ENCODE results near the gene ADGRV1. TPM values are rescaled to one million over a fixed set of nuclear protein-coding genes. Genes with fewer than 3 reads are reported as not detected.

The ADGRV1 gene
- total RNA-seq, 1 experiment from 2014 or later: 6.8 TPM

- no peaks in the 10 kb centered on the region for H3K9me3 ChIP-seq (ENCODE audit: low read depth, low read length, poor library complexity, severe bottlenecking)
- H3K27me3 ChIP-seq (replicated peaks; ENCODE audit: insufficient read depth, low read depth, low read length, poor library complexity): no peaks in the 10 kb centered on the region
- peaks cover 11% of the 10 kb centered on the region for H3K4me1 ChIP-seq (ENCODE audit: insufficient read depth, low read length, poor library complexity, severe bottlenecking)
- CTCF ChIA-PET: no interaction called here
- intact Hi-C loops (cut with micrococcal nuclease; ENCODE audit: unreplicated experiment): no loop called here
- H3K4me3 ChIP-seq (ENCODE audit: low read depth, low read length, poor library complexity, severe bottlenecking): no peak overlapping the region
- TF ChIP-seq EZH2 (IDR thresholded peaks at IDR 0.05; ENCODE audit: borderline replicate concordance, low read depth, low read length, poor library complexity, severe bottlenecking) (no peak), CTCF (conservative IDR thresholded peaks at IDR 0.05; ENCODE audit: low read depth, low read length) (no peak)
- no peak for DNase-seq (ENCODE audit: low spot score)
- no peak overlapping the region for H3K27ac ChIP-seq (ENCODE audit: low read depth, low read length, poor library complexity, severe bottlenecking)
- BruUV-seq (replicated peaks): no TSS peak
- no peaks in the 10 kb centered on the region for H3K36me3 ChIP-seq (ENCODE audit: insufficient read depth, low read length, poor library complexity, severe bottlenecking)
- POLR2A ChIA-PET (ENCODE audit: low non-redundant PET): no interaction called here
Measured at GRCh38 chr5:90875456-90875855, 316.9 kb downstream of the ADGRV1 start.

- H3K27ac ChIP-seq (ENCODE audit: low read depth, low read length, poor library complexity, severe bottlenecking): no peak overlapping the region
- no peaks in the 10 kb centered on the region for H3K9me3 ChIP-seq (ENCODE audit: low read depth, low read length, poor library complexity, severe bottlenecking)
- peaks cover 9% of the 10 kb centered on the region for H3K4me1 ChIP-seq (ENCODE audit: insufficient read depth, low read length, poor library complexity, severe bottlenecking)
- intact Hi-C loops (cut with micrococcal nuclease; ENCODE audit: unreplicated experiment): no loop called here
- TF ChIP-seq EZH2 (IDR thresholded peaks at IDR 0.05; ENCODE audit: borderline replicate concordance, low read depth, low read length, poor library complexity, severe bottlenecking) (no peak), CTCF (conservative IDR thresholded peaks at IDR 0.05; ENCODE audit: low read depth, low read length) (no peak)
- BruUV-seq (replicated peaks): no TSS peak
- H3K27me3 ChIP-seq (replicated peaks; ENCODE audit: insufficient read depth, low read depth, low read length, poor library complexity): no peaks in the 10 kb centered on the region
- ChIA-PET CTCF (no interaction called here), POLR2A (ENCODE audit: low non-redundant PET) (no interaction called here)
- H3K36me3 ChIP-seq (ENCODE audit: insufficient read depth, low read length, poor library complexity, severe bottlenecking): no peaks in the 10 kb centered on the region
- no peak for DNase-seq (ENCODE audit: low spot score)
- no peak overlapping the region for H3K4me3 ChIP-seq (ENCODE audit: low read depth, low read length, poor library complexity, severe bottlenecking)
Measured at GRCh38 chr5:90876366-90876765, 317.8 kb downstream of the ADGRV1 start.

- DNase-seq (ENCODE audit: low spot score): no peak
- no peaks in the 10 kb centered on the region for H3K27me3 ChIP-seq (replicated peaks; ENCODE audit: insufficient read depth, low read depth, low read length, poor library complexity)
- no peaks in the 10 kb centered on the region for H3K36me3 ChIP-seq (ENCODE audit: insufficient read depth, low read length, poor library complexity, severe bottlenecking)
- peaks cover 3% of the 10 kb centered on the region for H3K4me1 ChIP-seq (ENCODE audit: insufficient read depth, low read length, poor library complexity, severe bottlenecking)
- no peak overlapping the region for H3K4me3 ChIP-seq (ENCODE audit: low read depth, low read length, poor library complexity, severe bottlenecking)
- TF ChIP-seq CTCF (conservative IDR thresholded peaks at IDR 0.05; ENCODE audit: low read depth, low read length): no peak
- TF ChIP-seq EZH2 (IDR thresholded peaks at IDR 0.05; ENCODE audit: borderline replicate concordance, low read depth, low read length, poor library complexity, severe bottlenecking): no peak
- POLR2A ChIA-PET (ENCODE audit: low non-redundant PET): no interaction called here
- H3K9me3 ChIP-seq (ENCODE audit: low read depth, low read length, poor library complexity, severe bottlenecking): no peaks in the 10 kb centered on the region
- CTCF ChIA-PET: no interaction called here
- no peak overlapping the region for H3K27ac ChIP-seq (ENCODE audit: low read depth, low read length, poor library complexity, severe bottlenecking)
- intact Hi-C loops (cut with micrococcal nuclease; ENCODE audit: unreplicated experiment): no loop called here
- no TSS peak for BruUV-seq (replicated peaks)
Measured at GRCh38 chr5:90877049-90877448, 318.5 kb downstream of the ADGRV1 start.

Measured in A673 (cell line).